HL-60 (cell line): ENCODE results near the gene TRPV5.
A peak's percentile ranks its signal among the peaks of the same experiment; 100 is the strongest.

Experiments used
- POLR2AphosphoS5 ChIP-seq: IDR thresholded peaks from 2 replicates; pipeline ENCODE4 v1.6.1; 2012; ENCODE audit warnings: low read depth
- TF ChIP-seq, protein P1 (sequence below): IDR thresholded peaks from one replicate; pipeline ENCODE4 v1.5.1; 2011; ENCODE audit warnings: low read length, control low read depth, inconsistent platforms; ENCODE audit not compliant: insufficient read depth

DNA sequence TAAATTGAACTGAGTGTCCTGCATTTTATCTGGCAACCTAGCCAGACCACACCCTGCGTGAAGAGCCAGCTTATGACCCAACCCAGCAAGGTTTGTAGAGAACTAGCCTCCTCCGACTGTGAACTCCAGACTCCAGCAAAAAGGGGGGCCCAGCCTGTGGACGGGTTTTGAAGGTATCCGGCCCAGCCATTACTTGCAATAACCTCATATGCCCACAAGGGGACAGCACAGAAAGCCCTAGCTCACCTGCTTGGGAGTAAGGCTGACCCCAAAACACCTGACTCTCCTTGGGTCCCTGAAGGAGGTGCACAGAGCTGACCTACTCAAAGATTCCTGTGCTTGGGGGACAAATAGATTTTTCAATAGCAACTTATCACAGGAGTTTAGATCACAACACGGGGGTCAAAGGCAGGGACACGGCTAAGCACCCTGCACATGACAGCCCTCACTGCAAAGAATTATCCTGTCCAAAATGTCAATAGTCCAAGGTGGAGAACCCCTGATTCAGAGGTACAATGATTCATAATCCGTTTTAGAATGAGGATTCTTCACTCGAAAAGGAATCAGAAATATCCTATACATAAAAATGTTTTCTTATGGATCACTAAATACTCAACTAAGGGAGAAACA, 52.6 kb downstream of the TRPV5 start:
- TF ChIP-seq POLR2AphosphoS5 = no peak
- TF ChIP-seq, protein P1, sequence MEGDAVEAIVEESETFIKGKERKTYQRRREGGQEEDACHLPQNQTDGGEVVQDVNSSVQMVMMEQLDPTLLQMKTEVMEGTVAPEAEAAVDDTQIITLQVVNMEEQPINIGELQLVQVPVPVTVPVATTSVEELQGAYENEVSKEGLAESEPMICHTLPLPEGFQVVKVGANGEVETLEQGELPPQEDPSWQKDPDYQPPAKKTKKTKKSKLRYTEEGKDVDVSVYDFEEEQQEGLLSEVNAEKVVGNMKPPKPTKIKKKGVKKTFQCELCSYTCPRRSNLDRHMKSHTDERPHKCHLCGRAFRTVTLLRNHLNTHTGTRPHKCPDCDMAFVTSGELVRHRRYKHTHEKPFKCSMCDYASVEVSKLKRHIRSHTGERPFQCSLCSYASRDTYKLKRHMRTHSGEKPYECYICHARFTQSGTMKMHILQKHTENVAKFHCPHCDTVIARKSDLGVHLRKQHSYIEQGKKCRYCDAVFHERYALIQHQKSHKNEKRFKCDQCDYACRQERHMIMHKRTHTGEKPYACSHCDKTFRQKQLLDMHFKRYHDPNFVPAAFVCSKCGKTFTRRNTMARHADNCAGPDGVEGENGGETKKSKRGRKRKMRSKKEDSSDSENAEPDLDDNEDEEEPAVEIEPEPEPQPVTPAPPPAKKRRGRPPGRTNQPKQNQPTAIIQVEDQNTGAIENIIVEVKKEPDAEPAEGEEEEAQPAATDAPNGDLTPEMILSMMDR = peak; percentile 86
